ENCODE measurements around the gene PCSK6. TPM values are rescaled to one million over a fixed set of nuclear protein-coding genes. Genes with fewer than 3 reads are reported as not detected.

The PCSK6 gene
- total RNA-seq, 1 experiment from 2014 or later, result 26.3 TPM

GRCh38 chr15:101384276-101384675 lies 105.2 kb downstream of the PCSK6 start:
- ChIA-PET CTCF (no interaction called here), POLR2A (ENCODE audit: unreplicated experiment) (interaction anchor here (0.5 kb wide), 1 partner anchor 35 kb away, joined by 15 read pairs; no protein-coding TSS in a partner anchor)
- Histone ChIP-seq H3K27ac (no peak overlapping the region), H3K9me2 (ENCODE audit: insufficient read depth) (no peaks in the 10 kb centered on the region), H3K36me3 (ENCODE audit: low read depth) (no peaks in the 10 kb centered on the region), H3K4me3 (no peak overlapping the region), H2AFZ (no peak overlapping the region), H3K4me1 (replicated peaks; ENCODE audit: insufficient read depth) (no peaks in the 10 kb centered on the region), H3K9me3 (ENCODE audit: insufficient read depth, low read depth) (no peaks in the 10 kb centered on the region), H4K20me1 (ENCODE audit: insufficient read depth) (no peaks in the 10 kb centered on the region; the same call in 1 of the 2 replicates), H3K4me2 (no peak overlapping the region), H3K27me3 (ENCODE audit: insufficient read depth, low read depth) (no peaks in the 10 kb centered on the region), H3K79me2 (ENCODE audit: low read depth) (no peaks in the 10 kb centered on the region), H3F3A (ENCODE audit: insufficient read depth, low read depth) (no peaks in the 10 kb centered on the region)
- TF ChIP-seq CTCF (conservative IDR thresholded peaks at IDR 0.05), result no peak
- TF ChIP-seq EZH2 (IDR thresholded peaks at IDR 0.05; ENCODE audit: low read depth), result no peak
- no TSS peak for BruUV-seq (replicated peaks)
- intact Hi-C loops (cut with micrococcal nuclease; ENCODE audit: unreplicated experiment), result no loop called here
- no peak for DNase-seq

GRCh38 chr15:101382544-101382943 lies 107.0 kb downstream of the PCSK6 start:
- H3K9me2 ChIP-seq (ENCODE audit: insufficient read depth), result no peaks in the 10 kb centered on the region
- no peaks in the 10 kb centered on the region for H3K79me2 ChIP-seq (ENCODE audit: low read depth)
- no peaks in the 10 kb centered on the region for H3K9me3 ChIP-seq (ENCODE audit: insufficient read depth, low read depth)
- no TSS peak for BruUV-seq (replicated peaks)
- TF ChIP-seq CTCF (conservative IDR thresholded peaks at IDR 0.05) (no peak), EZH2 (IDR thresholded peaks at IDR 0.05; ENCODE audit: low read depth) (no peak)
- H2AFZ ChIP-seq, result no peak overlapping the region
- no peak overlapping the region for H3K4me3 ChIP-seq
- H3F3A ChIP-seq (ENCODE audit: insufficient read depth, low read depth), result no peaks in the 10 kb centered on the region
- no peaks in the 10 kb centered on the region; the same call in 1 of the 2 replicates for H4K20me1 ChIP-seq (ENCODE audit: insufficient read depth)
- H3K4me1 ChIP-seq (replicated peaks; ENCODE audit: insufficient read depth), result no peaks in the 10 kb centered on the region
- no peak for DNase-seq
- POLR2A ChIA-PET (ENCODE audit: unreplicated experiment), result no interaction called here
- H3K27ac ChIP-seq, result no peak overlapping the region
- no peak overlapping the region for H3K4me2 ChIP-seq
- intact Hi-C loops (cut with micrococcal nuclease; ENCODE audit: unreplicated experiment), result no loop called here
- no peaks in the 10 kb centered on the region for H3K27me3 ChIP-seq (ENCODE audit: insufficient read depth, low read depth)
- CTCF ChIA-PET, result interaction anchor here (0.7 kb wide), 1 partner anchor 267 kb away, joined by 22 read pairs; no protein-coding TSS in a partner anchor
- H3K36me3 ChIP-seq (ENCODE audit: low read depth), result no peaks in the 10 kb centered on the region

- intact Hi-C loops (cut with micrococcal nuclease; ENCODE audit: unreplicated experiment), result no loop called here
- no peaks in the 10 kb centered on the region for H3K9me3 ChIP-seq (ENCODE audit: insufficient read depth, low read depth)
- ChIA-PET POLR2A (ENCODE audit: unreplicated experiment) (no interaction called here), CTCF (no interaction called here)
- TF ChIP-seq EZH2 (IDR thresholded peaks at IDR 0.05; ENCODE audit: low read depth) (no peak), CTCF (conservative IDR thresholded peaks at IDR 0.05) (no peak)
- no peaks in the 10 kb centered on the region for H3K27me3 ChIP-seq (ENCODE audit: insufficient read depth, low read depth)
- no peaks in the 10 kb centered on the region for H3K36me3 ChIP-seq (ENCODE audit: low read depth)
- H3F3A ChIP-seq (ENCODE audit: insufficient read depth, low read depth), result no peaks in the 10 kb centered on the region
- H3K4me3 ChIP-seq, result no peak overlapping the region
- BruUV-seq (replicated peaks), result no TSS peak
- no peak overlapping the region for H2AFZ ChIP-seq
- H3K4me2 ChIP-seq, result no peak overlapping the region
- no peak for DNase-seq
- no peaks in the 10 kb centered on the region for H3K4me1 ChIP-seq (replicated peaks; ENCODE audit: insufficient read depth)
- H4K20me1 ChIP-seq (ENCODE audit: insufficient read depth), result no peaks in the 10 kb centered on the region; the same call in 1 of the 2 replicates
- no peak overlapping the region for H3K27ac ChIP-seq
- no peaks in the 10 kb centered on the region for H3K79me2 ChIP-seq (ENCODE audit: low read depth)
- no peaks in the 10 kb centered on the region for H3K9me2 ChIP-seq (ENCODE audit: insufficient read depth)
Measured at GRCh38 chr15:101381671-101382212, 107.8 kb downstream of the PCSK6 start.
